Measurements from ENCODE around the gene AHR. TPM values are rescaled to one million over a fixed set of nuclear protein-coding genes. Genes with fewer than 3 reads are reported as not detected.

The AHR gene
- 76.6 TPM for total RNA-seq

GRCh38 chr7:17298102-17298839, at the start of gene AHR:
AHR (plus strand) TSS chr7:17298652; CDS start chr7:17299265, 613 bp downstream.
- peak; percentile 94 for DNase-seq (ENCODE audit: low spot score)

DNA sequence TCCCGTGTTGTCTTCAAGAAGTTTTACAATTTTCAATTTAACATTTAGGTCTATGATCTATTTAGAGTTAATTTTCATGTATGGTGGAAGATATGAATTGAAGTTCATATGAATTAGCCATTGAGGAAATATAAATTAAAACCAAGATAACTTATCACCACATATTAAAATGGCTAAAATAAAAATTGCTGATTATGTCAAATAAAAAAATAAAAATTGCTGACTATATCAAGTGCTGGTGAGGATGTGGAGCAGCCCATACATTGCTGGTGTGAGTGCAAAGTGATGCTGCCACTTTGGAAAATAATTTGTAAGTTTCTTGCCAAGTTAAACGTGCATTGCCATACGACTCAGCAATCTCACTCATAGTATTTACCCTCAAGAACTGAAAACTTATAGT, 44.6 kb upstream of the AHR start:
- DNase-seq (ENCODE audit: low spot score) = no peak

- no peak for DNase-seq (ENCODE audit: low spot score)
Measured at GRCh38 chr7:17255926-17256325, 42.5 kb upstream of the AHR start.

GRCh38 chr7:17256375-17256774, 42.1 kb upstream of the AHR start:
- no peak for DNase-seq (ENCODE audit: low spot score)

GRCh38 chr7:17266565-17266964, 31.9 kb upstream of the AHR start:
- no peak for DNase-seq (ENCODE audit: low spot score)

- DNase-seq (ENCODE audit: low spot score) = no peak
Measured at GRCh38 chr7:17269341-17270221, 28.9 kb upstream of the AHR start.

GRCh38 chr7:17274551-17275245, 23.8 kb upstream of the AHR start:
- no peak for DNase-seq (ENCODE audit: low spot score)

DNA sequence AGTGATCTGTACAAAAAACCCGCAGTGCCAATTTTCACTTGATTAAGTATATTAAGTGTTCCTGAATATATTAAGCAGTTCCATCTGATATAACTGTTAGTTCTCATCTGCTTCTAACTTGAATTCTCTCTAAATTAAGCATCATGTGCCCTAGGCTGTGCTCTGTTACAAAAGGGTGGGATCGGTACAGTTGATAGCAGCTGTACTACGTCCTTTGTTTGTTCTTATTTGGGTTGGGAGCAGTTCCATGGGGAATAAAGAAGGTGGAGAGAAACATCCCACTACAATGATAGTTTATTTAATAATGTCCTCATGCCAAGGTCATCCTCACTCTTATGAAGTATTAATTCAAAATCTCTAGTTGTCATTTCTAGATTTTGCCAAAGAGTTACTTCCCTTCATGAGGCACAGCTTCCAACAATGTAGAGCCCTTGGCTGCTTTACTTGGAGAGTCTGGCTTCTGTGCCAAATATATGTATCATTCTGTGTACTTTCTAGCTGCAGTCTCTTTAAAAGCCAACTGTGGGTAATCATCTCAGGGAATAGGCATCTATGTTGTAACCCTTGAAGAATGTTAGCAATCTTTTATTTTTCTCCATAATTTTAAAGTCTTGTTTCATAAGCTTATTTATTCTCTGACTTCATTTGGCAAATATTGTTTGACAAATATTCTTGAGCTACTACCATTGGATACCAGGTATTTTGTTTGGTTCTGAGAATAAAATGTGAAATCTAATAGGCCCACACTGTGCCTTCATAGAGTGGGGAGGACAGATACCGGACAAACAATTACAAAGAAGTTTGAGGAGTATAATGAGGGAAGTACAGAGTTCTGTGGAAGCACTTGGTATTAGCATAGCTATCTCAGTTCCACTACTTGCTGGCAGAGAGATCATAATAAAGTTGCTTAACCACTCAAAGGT, 22.4 kb upstream of the AHR start:
- DNase-seq (ENCODE audit: low spot score) = no peak

GRCh38 chr7:17279061-17279460, 19.4 kb upstream of the AHR start:
- no peak for DNase-seq (ENCODE audit: low spot score)

DNA sequence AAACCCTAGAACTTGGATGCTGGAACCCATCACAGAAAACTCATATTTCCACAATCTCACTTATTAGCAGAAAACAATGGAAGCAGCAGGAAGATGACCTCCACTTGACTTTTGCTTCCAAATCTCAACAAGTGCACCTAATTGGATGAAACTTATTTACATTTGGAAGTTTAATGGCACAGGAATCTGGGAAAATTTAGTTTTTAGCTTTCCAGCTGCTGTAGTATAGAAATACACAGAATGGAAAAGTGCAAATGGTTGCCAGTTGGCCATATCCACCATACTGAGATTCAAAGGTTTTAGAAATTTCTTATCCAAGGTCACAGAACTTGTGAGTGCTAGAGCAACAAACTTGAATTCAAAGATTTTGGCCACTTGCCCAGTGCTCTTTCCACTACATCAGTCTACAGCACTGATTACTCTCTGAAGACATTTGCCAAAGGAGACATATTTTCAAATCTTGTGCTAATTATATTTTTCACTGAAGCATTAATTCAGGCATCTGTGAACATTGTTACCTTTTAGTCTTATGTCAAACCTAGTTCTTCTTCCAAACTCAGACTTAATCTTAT, 9.3 kb upstream of the AHR start:
- peak; percentile 45 for DNase-seq (ENCODE audit: low spot score)

- no peak for DNase-seq (ENCODE audit: low spot score)
Measured at GRCh38 chr7:17292843-17293242, 5.6 kb upstream of the AHR start.

DNA sequence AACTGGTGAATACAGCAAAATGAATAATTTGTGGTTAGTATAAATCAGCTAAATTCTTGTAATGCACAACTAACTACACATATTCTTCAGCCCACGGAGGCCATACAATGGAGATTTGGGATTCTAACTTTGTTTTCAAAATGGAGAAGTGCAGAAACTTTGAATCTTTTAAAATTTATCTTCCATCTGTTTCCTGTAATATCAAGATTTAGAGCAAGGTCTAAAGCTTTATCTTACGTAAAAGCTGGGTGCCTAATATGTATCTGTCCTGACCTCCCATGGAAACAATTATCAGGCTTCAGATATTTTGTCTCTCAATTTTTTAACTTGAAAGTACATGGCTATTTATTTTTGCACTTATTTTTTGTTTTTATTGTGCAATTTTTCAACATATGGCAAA, 5.0 kb upstream of the AHR start:
- DNase-seq (ENCODE audit: low spot score) = no peak

- no peak for DNase-seq (ENCODE audit: low spot score)
Measured at GRCh38 chr7:17297243-17297642, 1.2 kb upstream of the AHR start.

GRCh38 chr7:17298840-17299482, 509 bp downstream of the AHR start:
- peak; percentile 53 for DNase-seq (ENCODE audit: low spot score)

DNA sequence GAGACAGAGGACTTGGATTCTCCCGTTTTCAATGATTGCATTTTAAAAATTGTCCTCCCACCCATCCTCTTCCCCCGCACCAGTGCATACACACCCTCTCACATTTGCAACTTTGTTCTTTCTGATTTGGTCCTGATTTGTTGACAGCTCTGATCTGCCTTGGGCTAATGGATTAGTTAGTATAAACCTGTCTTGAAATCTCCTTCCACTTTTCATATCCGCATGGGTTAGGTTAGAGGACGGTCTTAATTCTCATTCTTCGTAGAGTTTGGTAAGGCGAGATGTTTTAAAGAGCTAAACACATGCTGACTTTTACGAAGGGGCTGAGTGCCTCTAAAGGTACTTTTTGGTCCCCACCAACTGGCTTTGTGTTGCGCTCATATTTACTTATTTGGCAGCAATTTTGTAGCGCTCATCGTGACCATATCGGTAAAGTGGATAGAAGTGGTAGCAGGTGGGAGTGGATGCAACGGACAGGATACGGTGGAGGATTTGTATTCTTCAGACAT, 1.1 kb downstream of the AHR start:
- DNase-seq (ENCODE audit: low spot score) = no peak

DNA sequence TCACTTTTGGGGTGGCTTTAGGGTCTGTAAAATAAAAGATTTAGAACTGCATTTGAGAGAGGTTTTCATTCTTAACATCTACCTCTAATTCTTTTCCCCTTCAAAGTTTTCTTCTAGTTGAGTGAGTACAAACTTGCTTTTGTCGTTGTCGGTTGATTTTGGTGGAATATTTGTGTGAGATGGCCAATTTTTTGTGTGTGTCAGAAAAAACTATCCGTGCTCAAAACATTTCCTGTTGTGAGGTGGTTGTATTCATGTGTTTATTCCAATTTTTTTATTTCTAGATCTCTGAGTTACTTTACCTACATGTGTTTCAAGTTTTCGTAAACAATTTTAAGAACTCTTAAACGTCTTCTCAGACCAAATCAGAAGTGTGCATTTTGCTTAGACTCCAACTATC, 1.6 kb downstream of the AHR start:
- DNase-seq (ENCODE audit: low spot score) = no peak

- DNase-seq (ENCODE audit: low spot score) = no peak
Measured at GRCh38 chr7:17300437-17300836, 2.0 kb downstream of the AHR start.

- DNase-seq (ENCODE audit: low spot score) = peak; percentile 51
Measured at GRCh38 chr7:17301471-17302456, 3.3 kb downstream of the AHR start.

- DNase-seq (ENCODE audit: low spot score) = no peak
Measured at GRCh38 chr7:17302575-17303142, 4.2 kb downstream of the AHR start.

Data from mucosa of gallbladder (tissue), 1 donor.